Activated naive CD4-positive, alpha-beta T cell treated with anti-CD3 and anti-CD28 coated beads for 36 hours (primary cell): ENCODE measurements around the gene TRDN. TPM values are rescaled to one million over a fixed set of nuclear protein-coding genes. Genes with fewer than 3 reads are reported as not detected.

ENCODE experiments used
- CTCF ChIA-PET: fragments of 350-600 bp; sonication (Branson Sonifier 250); formaldehyde crosslinking; loops from one replicate; lab custom pipeline; 2021; ENCODE audit warnings: antibody characterized with exemption; lab: Charles Lee
- DNase-seq: peaks from one replicate; pipeline ENCODE4 v3.0.0-alpha.2; 2020
- H3K27ac Mint-ChIP-seq: one replicate; pipeline ENCODE4 v1.8.0; 2021; ENCODE audit warnings: mild to moderate bottlenecking, mixed read lengths
- H3K27me3 Mint-ChIP-seq: one replicate; pipeline ENCODE4 v1.8.0; 2021; ENCODE audit warnings: low read depth, mixed read lengths
- H3K36me3 Mint-ChIP-seq: one replicate; pipeline ENCODE4 v1.8.0; 2021; ENCODE audit warnings: low read depth, mixed read lengths
- H3K4me1 Mint-ChIP-seq: one replicate; pipeline ENCODE4 v1.8.0; 2021; ENCODE audit warnings: low read depth, mixed read lengths
- H3K4me3 Mint-ChIP-seq: one replicate; pipeline ENCODE4 v1.8.0; 2021; ENCODE audit warnings: mild to moderate bottlenecking, moderate library complexity, mixed read lengths
- H3K9me3 Mint-ChIP-seq: one replicate; pipeline ENCODE4 v1.8.0; 2021; ENCODE audit warnings: mixed read lengths
- intact Hi-C: fragments of 100-400 bp; cut with micrococcal nuclease; formaldehyde crosslinking; loops from one replicate; pipeline ENCODE4 v1.15.1; 2023
- total RNA-seq, 2 experiments: library from RNA; stranded (reverse); gene quantifications; one replicate each; pipeline ENCODE4 v1.2.3, GENCODE V29; 2021

TRDN gene
- total RNA-seq, 2 experiments from 2014 or later, result not detected

GRCh38 chr6:123622780-123623179 lies 14.0 kb downstream of the TRDN start:
- intact Hi-C loops, result no loop called here
- H3K4me3 Mint-ChIP-seq, result no peak overlapping the region
- H3K4me1 Mint-ChIP-seq, result no peaks in the 10 kb centered on the region
- CTCF ChIA-PET, result no interaction called here
- H3K9me3 Mint-ChIP-seq, result peaks cover 2% of the 10 kb centered on the region
- DNase-seq, result no peak
- no peak overlapping the region for H3K27ac Mint-ChIP-seq
- H3K36me3 Mint-ChIP-seq, result no peaks in the 10 kb centered on the region
- no peaks in the 10 kb centered on the region for H3K27me3 Mint-ChIP-seq

DNA sequence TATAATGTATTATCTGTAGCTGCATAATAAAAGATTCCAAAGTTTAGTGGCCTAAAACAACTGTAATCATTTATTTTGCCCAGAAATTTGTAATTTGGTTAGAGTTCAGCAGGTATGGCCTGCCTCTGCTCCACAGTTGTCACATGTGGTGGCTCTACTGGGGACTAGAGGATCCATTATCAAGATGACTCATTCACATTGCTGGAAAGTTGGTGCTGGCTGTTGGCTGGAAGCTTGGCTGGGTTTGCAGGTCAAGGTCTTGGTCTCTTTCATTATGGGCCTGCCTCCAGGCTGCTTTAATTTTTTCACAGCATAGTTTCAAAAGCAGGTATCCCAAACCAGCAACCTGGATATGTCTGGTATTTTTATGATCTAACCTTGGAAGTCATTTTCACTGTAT lies 17.6 kb downstream of the TRDN start:
- Mint-ChIP-seq H3K27me3 (no peaks in the 10 kb centered on the region), H3K9me3 (peaks cover 2% of the 10 kb centered on the region), H3K4me3 (no peak overlapping the region), H3K36me3 (no peaks in the 10 kb centered on the region), H3K27ac (no peak overlapping the region), H3K4me1 (no peaks in the 10 kb centered on the region)
- DNase-seq, result no peak
- intact Hi-C loops, result no loop called here
- CTCF ChIA-PET, result no interaction called here

DNA sequence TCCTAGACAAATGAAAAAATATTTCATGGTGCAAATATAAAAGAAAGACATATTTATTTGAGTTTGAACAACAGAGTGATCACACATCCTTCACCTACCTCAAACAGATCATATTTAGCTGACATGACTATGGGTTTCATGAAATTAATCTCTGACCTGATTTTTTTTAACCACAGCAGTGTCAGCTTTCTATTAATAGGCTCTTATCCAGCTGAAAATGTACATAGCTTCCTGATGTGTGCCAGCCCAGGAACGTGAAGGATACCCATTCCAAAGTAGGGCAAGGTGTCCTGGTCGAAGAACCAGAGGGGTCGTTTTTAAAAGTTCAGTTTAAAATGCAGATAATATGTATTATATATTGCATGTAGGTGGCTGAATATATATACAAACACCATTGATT lies 19.8 kb downstream of the TRDN start:
- no peaks in the 10 kb centered on the region for H3K27me3 Mint-ChIP-seq
- no peak overlapping the region for H3K4me3 Mint-ChIP-seq
- no peak overlapping the region for H3K27ac Mint-ChIP-seq
- H3K4me1 Mint-ChIP-seq, result no peaks in the 10 kb centered on the region
- DNase-seq, result no peak
- CTCF ChIA-PET, result no interaction called here
- intact Hi-C loops, result no loop called here
- no peaks in the 10 kb centered on the region for H3K36me3 Mint-ChIP-seq
- H3K9me3 Mint-ChIP-seq, result no peaks in the 10 kb centered on the region

DNA sequence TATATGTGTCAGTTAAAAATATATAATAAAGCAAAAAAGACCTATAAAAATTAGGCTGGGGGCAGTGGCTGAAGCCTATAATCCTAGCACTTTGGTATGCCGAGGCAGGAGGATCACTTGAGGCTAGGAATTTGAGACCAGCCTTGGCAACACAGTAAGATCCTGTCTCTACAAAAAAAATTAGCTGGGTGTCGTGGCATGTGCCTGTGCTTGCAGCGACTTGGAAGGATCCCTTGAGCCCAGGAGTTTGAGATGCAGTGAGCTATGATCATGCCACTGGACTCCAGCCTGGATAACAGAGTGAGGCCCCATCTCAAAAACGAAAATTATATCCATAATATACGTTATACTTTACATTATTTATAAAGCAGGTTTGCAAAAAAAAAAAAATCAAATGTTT lies 20.7 kb downstream of the TRDN start:
- CTCF ChIA-PET, result no interaction called here
- no peaks in the 10 kb centered on the region for H3K4me1 Mint-ChIP-seq
- no peaks in the 10 kb centered on the region for H3K27me3 Mint-ChIP-seq
- no peaks in the 10 kb centered on the region for H3K36me3 Mint-ChIP-seq
- H3K4me3 Mint-ChIP-seq, result no peak overlapping the region
- no peaks in the 10 kb centered on the region for H3K9me3 Mint-ChIP-seq
- H3K27ac Mint-ChIP-seq, result no peak overlapping the region
- no peak for DNase-seq
- intact Hi-C loops, result no loop called here

DNA sequence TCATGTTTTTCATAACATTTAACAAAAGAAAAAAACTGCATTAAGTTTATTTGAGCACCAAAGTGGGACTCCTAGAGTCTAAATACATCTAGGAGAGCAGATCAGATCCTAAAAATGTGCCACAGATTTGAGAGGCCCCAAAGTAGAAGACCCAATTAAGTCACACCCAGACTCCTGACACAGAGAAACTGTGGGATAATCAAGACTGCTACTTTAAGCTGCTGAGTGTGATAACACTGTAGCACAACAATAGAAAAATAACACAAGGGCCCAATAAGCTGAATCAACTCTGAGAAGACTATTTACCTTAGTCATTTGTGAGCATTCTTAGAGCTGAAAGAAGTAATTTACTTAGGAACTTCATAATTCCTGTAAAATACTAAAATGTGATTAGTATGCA lies 26.0 kb downstream of the TRDN start:
- CTCF ChIA-PET, result no interaction called here
- no peaks in the 10 kb centered on the region for H3K36me3 Mint-ChIP-seq
- intact Hi-C loops, result no loop called here
- no peak overlapping the region for H3K4me3 Mint-ChIP-seq
- H3K4me1 Mint-ChIP-seq, result no peaks in the 10 kb centered on the region
- no peak for DNase-seq
- no peak overlapping the region for H3K27ac Mint-ChIP-seq
- no peaks in the 10 kb centered on the region for H3K9me3 Mint-ChIP-seq
- no peaks in the 10 kb centered on the region for H3K27me3 Mint-ChIP-seq

GRCh38 chr6:123604067-123604466 lies 32.7 kb downstream of the TRDN start:
- CTCF ChIA-PET, result no interaction called here
- no peaks in the 10 kb centered on the region for H3K4me1 Mint-ChIP-seq
- H3K36me3 Mint-ChIP-seq, result no peaks in the 10 kb centered on the region
- H3K9me3 Mint-ChIP-seq, result no peaks in the 10 kb centered on the region
- H3K4me3 Mint-ChIP-seq, result no peak overlapping the region
- no peak overlapping the region for H3K27ac Mint-ChIP-seq
- H3K27me3 Mint-ChIP-seq, result no peaks in the 10 kb centered on the region
- no peak for DNase-seq
- intact Hi-C loops, result no loop called here

- Mint-ChIP-seq H3K4me3 (no peak overlapping the region), H3K27me3 (no peaks in the 10 kb centered on the region), H3K4me1 (no peaks in the 10 kb centered on the region), H3K27ac (no peak overlapping the region), H3K9me3 (no peaks in the 10 kb centered on the region), H3K36me3 (no peaks in the 10 kb centered on the region)
- CTCF ChIA-PET, result no interaction called here
- intact Hi-C loops, result no loop called here
- no peak for DNase-seq
Measured at GRCh38 chr6:123598011-123598410, 38.7 kb downstream of the TRDN start.

DNA sequence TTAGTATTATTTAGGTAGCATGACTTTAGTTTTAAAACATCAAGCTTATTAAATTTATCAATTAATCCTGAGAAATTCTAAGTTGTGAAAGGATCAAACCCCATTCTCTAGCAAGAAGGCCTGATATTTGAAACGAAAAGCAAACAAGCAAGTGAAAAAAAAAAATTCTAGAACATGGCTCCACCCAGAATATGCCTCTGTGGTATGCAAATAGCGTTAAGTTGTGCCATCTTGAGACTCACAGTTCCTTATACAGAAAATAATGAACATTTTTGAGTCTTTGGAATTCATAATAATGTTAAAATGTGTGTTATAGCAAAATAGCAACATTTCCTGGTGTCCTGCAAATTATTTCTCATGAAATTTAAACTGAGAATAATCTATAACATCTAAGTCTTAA lies 42.0 kb downstream of the TRDN start:
- H3K27me3 Mint-ChIP-seq, result no peaks in the 10 kb centered on the region
- CTCF ChIA-PET, result no interaction called here
- DNase-seq, result no peak

DNA sequence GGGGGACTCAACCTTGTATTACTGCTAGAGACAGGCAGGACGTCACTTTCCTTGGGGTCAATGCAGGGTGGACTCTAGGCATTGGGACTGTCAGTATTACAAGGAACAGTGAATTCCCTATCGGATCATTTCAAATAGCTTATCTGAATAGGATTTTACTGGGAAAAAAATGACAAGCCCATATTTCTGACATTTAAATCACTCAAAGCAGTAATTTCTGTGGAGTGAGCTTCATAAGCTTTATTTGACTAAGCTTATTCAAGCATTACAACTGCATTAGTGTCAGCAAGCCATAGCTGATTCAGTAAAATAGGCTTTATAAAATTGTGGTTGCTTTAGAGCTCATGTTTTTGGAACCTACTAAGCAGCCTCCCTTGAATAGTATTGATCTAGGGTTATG lies 44.3 kb downstream of the TRDN start:
- intact Hi-C loops, result no loop called here
- no peaks in the 10 kb centered on the region for H3K9me3 Mint-ChIP-seq
- no peak overlapping the region for H3K4me3 Mint-ChIP-seq
- no peak for DNase-seq
- no peaks in the 10 kb centered on the region for H3K36me3 Mint-ChIP-seq
- no peak overlapping the region for H3K27ac Mint-ChIP-seq
- H3K27me3 Mint-ChIP-seq, result no peaks in the 10 kb centered on the region
- CTCF ChIA-PET, result no interaction called here
- no peaks in the 10 kb centered on the region for H3K4me1 Mint-ChIP-seq

More for the DNA sequence above, 42.0 kb downstream of the TRDN start:
- intact Hi-C loops, result no loop called here
- Mint-ChIP-seq H3K36me3 (no peaks in the 10 kb centered on the region), H3K4me3 (no peak overlapping the region), H3K4me1 (no peaks in the 10 kb centered on the region), H3K9me3 (no peaks in the 10 kb centered on the region), H3K27ac (no peak overlapping the region)

DNA sequence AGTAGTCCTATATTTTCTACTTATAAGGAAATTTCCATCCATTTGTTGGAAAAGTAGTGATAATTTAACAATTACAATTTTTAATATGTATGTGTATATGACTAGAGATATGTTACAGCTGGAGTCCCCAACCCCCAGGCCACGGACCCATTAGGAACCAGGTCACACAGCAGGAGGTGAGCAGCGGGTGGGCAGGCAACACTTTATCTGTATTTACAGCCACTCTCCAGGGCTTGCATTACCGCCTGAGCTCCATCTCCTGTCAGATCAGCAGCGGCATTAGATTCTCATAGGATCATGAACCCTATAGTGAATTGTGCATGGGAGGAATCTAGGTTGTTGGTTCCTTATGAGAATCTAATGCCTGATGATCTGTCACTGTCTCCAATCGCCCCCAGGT lies 46.8 kb downstream of the TRDN start:
- no peak for DNase-seq
- Mint-ChIP-seq H3K4me3 (no peak overlapping the region), H3K9me3 (no peaks in the 10 kb centered on the region)

GRCh38 chr6:123589317-123589716 lies 47.4 kb downstream of the TRDN start:
- CTCF ChIA-PET, result no interaction called here
- intact Hi-C loops, result no loop called here
- Mint-ChIP-seq H3K27ac (no peak overlapping the region), H3K4me3 (no peak overlapping the region), H3K27me3 (no peaks in the 10 kb centered on the region), H3K9me3 (no peaks in the 10 kb centered on the region), H3K4me1 (no peaks in the 10 kb centered on the region), H3K36me3 (no peaks in the 10 kb centered on the region)
- no peak for DNase-seq

More for the DNA sequence above, 46.8 kb downstream of the TRDN start:
- intact Hi-C loops, result no loop called here
- CTCF ChIA-PET, result no interaction called here
- Mint-ChIP-seq H3K4me1 (no peaks in the 10 kb centered on the region), H3K36me3 (no peaks in the 10 kb centered on the region), H3K27ac (no peak overlapping the region), H3K27me3 (no peaks in the 10 kb centered on the region)

GRCh38 chr6:123588546-123588895 lies 48.2 kb downstream of the TRDN start:
- Mint-ChIP-seq H3K4me1 (no peaks in the 10 kb centered on the region), H3K27ac (no peak overlapping the region), H3K27me3 (no peaks in the 10 kb centered on the region), H3K9me3 (no peaks in the 10 kb centered on the region), H3K36me3 (no peaks in the 10 kb centered on the region), H3K4me3 (no peak overlapping the region)
- intact Hi-C loops, result no loop called here
- CTCF ChIA-PET, result no interaction called here
- DNase-seq, result no peak

GRCh38 chr6:123587838-123588545 lies 48.8 kb downstream of the TRDN start:
- Mint-ChIP-seq H3K9me3 (no peaks in the 10 kb centered on the region), H3K27me3 (no peaks in the 10 kb centered on the region), H3K4me1 (no peaks in the 10 kb centered on the region), H3K36me3 (no peaks in the 10 kb centered on the region), H3K27ac (no peak overlapping the region), H3K4me3 (no peak overlapping the region)
- intact Hi-C loops, result no loop called here
- CTCF ChIA-PET, result no interaction called here
- no peak for DNase-seq
